GM18870 (cell line): Measurements from ENCODE around the gene GOT2.
"Not testable (repeated sequence)": the region's sequence is repeated elsewhere in the genome, so short reads cannot be mapped to it uniquely, and the experiment has no call there.

ENCODE experiments used
- ATAC-seq: cut with Tn5 transposase; IDR thresholded peaks from one replicate; pipeline ENCODE4 v1.9.1; 2021; ENCODE audit warnings: moderate library complexity; ENCODE audit not compliant: unreplicated experiment

The GOT2 gene

GRCh38 chr16:58733671-58734458 is at the start of gene GOT2:
Gene GOT2 (minus strand): TSS chr16:58734316. CDS start chr16:58734228, 88 bp downstream.
- peak; percentile 75 for ATAC-seq

GRCh38 chr16:58779291-58779690 is 45.2 kb upstream of the GOT2 start:
- ATAC-seq = not testable (repeated sequence)

DNA sequence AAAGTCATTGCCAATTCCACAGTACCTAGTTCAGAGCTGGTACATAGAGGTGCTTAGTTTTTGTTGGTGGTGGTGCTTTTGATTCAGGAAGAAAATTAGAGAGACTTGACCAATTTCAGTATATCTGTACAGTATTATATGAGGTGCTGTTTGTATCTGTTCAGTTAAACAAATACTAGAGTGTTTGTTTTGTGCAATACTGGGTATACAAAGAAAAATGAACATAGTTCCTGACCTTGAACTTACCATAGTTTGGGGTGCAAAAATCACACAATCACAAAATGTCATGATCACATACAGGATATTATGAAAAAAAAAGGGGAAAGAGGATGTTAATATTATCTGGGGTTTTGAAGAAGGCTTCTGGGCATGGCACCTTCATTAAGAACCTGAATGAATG is 39.8 kb upstream of the GOT2 start:
- ATAC-seq = no peak

DNA sequence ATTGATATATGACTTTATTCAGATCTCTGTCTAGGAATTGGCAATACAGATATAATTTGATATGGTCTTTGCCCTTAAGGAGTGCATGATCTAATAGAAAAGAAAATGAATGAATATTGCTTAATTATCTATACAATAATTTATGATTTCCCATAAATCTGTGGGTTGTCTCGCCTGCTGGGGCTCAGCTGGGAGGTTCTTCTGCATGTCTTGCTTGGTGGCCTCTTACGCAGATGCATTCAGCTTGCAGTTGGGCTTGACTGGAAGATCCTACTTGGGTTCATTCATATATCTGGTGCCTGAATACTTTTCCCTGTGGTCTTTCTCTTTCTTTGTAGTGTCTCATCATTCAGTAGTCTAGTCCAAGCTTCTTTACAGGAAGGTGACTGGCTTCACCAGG is 34.0 kb upstream of the GOT2 start:
- ATAC-seq = no peak

GRCh38 chr16:58767581-58767980 is 33.5 kb upstream of the GOT2 start:
- ATAC-seq = no peak

GRCh38 chr16:58756650-58757332 is 22.7 kb upstream of the GOT2 start:
- ATAC-seq = no peak

DNA sequence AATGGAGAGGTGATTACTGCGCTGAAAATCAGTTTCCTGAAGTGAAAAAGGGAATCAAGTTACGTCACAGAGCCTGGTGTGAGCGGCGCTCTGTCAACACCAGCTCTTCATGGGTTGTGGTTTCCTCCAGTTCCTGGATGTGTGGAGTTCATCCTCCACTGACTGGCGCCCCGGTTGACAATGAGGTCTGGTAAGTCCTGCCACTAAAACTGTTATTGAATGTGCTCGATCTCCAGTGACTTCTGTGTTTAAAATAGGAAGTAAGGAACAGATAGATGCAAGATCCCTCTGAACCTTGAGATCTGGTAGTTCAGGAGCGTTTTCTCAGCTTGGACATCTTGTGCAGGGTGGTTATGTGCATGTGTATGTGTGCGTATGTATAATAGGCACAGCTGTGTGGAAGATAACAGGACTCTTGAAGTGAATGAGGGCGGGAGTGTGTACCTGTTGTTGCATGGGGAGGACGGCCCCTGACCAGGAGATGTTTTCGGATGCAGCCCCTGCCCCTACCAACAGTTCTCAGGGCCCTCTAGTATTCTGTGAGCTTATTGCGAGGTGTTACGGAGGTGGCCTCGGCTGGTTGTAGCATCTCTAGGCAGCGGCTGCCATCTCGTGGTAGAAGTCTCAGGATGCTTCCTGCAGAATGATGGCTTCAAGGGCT is 22.0 kb upstream of the GOT2 start:
- ATAC-seq = peak; percentile 94

DNA sequence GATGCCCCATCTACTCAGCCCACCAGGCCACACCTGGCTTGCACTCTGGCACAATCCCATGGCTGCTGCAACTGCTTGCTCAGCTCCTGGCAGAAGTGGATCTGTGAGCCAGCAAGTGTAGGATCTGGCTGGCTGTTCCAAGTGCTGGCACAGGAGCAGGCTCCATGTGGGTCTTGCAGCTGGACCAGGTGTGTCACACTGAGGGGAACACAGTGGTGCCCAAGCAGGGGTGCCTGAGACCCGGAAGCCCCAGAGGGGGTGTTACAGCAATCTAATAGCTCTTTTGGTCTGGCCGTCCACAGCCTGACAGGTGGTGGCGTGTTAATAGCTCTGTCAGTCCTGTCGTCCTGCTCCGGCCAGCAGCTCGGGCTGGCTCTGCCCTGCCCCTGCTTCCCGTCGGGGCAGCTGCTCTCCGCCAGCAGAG is 19.6 kb upstream of the GOT2 start:
- ATAC-seq = no peak

GRCh38 chr16:58744497-58744896 is 10.4 kb upstream of the GOT2 start:
- ATAC-seq = no peak

DNA sequence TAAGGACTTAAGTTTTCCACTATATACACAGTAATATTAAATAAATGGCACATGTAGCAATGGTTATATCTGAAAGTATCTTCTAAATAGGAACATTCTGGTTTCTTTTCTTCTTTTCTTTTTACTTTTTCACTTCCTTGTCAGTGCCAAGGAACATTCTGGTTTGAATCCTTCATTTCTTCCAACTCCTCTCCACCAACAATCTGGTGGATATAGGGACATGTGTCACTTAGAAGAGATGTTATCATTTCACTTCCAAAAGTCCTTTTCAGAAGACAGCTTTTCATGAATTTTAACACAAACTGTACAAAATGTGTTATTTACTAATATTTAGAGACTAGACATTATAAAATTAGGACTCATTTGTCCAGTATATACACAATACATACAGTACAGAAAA is 7.9 kb upstream of the GOT2 start:
- no peak for ATAC-seq

- ATAC-seq = no peak
Observed at GRCh38 chr16:58741166-58741565, 7.0 kb upstream of the GOT2 start.

GRCh38 chr16:58738672-58739296 is 4.7 kb upstream of the GOT2 start:
- no peak for ATAC-seq

GRCh38 chr16:58736341-58736740 is 2.2 kb upstream of the GOT2 start:
- not testable (repeated sequence) for ATAC-seq

- ATAC-seq = no peak
Observed at GRCh38 chr16:58734459-58734787, 307 bp upstream of the GOT2 start.

- ATAC-seq = no peak
Observed at GRCh38 chr16:58733248-58733670, 857 bp downstream of the GOT2 start.

GRCh38 chr16:58732545-58733247 is 1.4 kb downstream of the GOT2 start:
- peak; percentile 71 for ATAC-seq

- no peak for ATAC-seq
Observed at GRCh38 chr16:58730724-58731370, 3.3 kb downstream of the GOT2 start.

DNA sequence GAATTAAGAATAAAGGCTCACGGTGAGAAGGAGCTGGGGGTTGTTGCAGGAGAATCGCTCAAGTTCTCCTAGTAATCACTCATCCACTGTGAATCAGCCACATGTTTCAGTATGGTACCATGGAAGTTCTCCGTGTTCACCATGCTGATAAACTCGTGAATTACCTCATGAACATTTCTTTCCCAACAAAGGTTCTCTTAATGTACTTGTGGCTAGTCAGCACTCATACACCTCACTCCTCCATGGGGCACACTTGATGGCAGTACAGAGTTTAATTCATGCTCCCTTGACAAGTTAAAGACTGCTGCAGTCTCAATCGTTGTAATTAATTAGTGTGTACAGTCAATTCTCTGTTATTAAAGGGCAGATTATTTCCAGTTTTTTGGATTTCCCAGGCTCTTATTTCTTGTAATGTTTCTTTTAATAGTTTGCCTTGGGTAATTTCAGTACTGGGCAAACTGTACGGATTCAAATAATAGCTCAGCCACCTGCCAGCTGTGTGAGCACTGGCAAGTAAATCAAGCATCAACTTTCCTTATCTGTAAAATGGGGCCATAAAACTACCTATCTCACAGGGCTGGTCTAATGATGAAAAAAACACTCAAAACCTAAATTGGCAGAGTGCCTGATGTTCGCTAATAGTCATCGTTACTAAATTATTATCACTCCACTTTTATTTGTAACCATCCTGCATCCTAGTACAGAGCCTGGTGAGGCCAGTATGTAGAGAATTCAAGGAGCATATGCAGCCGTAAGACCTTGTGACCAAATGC is 6.1 kb downstream of the GOT2 start:
- no peak for ATAC-seq

DNA sequence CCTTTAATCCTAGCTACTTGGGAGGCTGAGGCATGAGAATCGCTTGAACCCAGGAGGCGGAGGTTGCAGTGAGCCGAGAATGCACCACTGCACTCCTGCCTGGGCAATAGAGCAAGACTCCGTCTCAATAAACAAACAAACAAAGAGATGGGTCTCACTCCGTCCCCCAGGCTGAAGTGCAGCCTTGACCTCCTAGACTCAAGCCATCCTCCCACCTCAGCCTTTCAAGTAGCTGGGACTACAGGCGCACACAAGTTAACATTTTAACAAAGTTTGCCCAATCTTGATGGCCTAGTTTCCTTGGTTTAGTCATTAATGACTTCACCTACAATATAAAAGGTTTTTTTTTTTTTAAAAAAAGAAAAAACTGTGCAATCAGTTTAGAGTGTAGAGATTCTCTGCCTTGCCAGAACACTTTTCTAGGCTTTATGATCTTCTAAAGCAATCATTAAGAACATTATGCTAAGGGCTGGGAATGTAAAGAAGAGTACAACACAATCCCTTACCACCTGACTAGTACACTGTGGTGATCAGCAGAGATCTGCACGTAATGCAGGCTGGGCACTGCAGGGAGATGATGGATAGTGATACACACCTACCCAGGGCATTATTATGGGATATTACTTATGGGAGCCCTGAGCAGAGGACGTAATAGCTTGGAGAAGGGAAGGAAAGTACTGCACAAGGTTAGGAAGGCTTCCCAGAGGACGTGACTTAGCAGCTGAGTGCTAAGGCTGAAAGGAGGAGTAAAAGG is 6.9 kb downstream of the GOT2 start:
- ATAC-seq = no peak
